Astrocyte (in vitro differentiated cells and primary cell): ENCODE measurements around the gene DUSP28.

Source experiments
- EZH2 ChIP-seq: IDR thresholded peaks from 2 replicates; pipeline ENCODE4 v1.6.1; 2012; ENCODE audit warnings: mild to moderate bottlenecking, low read length, inconsistent platforms; ENCODE audit not compliant: insufficient read depth
- TF ChIP-seq, protein P1 (sequence below): IDR thresholded peaks from 2 replicates; pipeline ENCODE4 v1.5.1; 2011; ENCODE audit warnings: low read depth, mild to moderate bottlenecking, inconsistent platforms, low read length, moderate library complexity; ENCODE audit not compliant: insufficient read depth

DNA sequence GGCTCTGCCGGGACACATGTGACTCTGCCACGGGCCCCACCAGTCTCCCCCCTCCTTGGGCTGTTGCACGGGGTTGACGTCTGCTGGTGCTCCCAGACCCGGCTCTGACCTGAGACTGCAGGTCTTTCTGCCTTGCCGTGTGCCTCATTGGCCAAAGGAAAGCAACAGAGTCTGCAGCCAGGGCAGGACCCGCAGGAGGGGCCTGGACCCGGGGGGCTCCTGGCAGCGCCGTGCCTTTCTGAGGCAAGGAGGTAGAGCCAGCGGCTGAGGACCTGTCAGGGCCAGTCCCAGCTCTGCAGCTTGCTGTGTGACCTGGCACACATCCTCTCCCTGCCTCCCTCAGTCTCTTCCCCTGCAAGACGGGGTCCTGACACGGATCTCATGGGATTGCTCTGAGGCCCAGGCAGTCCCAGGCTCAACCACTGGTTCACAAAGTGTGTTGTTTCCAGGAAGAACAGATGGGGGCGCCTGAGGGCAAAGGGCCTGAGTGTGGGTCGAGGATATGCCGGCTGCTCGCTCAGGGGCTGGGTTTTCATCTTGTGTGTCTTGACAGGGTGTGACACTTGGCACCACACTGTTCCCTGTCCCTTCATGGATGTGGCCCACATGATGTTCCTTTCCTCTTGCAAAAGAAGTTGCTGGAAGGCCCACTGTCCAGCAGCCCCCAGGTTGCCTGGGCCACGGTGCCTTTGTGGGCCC lies 35.4 kb downstream of the DUSP28 start:
- TF ChIP-seq, protein P1, sequence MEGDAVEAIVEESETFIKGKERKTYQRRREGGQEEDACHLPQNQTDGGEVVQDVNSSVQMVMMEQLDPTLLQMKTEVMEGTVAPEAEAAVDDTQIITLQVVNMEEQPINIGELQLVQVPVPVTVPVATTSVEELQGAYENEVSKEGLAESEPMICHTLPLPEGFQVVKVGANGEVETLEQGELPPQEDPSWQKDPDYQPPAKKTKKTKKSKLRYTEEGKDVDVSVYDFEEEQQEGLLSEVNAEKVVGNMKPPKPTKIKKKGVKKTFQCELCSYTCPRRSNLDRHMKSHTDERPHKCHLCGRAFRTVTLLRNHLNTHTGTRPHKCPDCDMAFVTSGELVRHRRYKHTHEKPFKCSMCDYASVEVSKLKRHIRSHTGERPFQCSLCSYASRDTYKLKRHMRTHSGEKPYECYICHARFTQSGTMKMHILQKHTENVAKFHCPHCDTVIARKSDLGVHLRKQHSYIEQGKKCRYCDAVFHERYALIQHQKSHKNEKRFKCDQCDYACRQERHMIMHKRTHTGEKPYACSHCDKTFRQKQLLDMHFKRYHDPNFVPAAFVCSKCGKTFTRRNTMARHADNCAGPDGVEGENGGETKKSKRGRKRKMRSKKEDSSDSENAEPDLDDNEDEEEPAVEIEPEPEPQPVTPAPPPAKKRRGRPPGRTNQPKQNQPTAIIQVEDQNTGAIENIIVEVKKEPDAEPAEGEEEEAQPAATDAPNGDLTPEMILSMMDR = no peak
- no peak for TF ChIP-seq EZH2
